K562 (cell line): ENCODE data around the gene CAMSAP2. TPM values are rescaled to one million over a fixed set of nuclear protein-coding genes. Genes with fewer than 3 reads are reported as not detected.

Source experiments
- ATAC-seq: fragments of 200-7000 bp; cut with Tn5 transposase; 3 replicates; pipeline ENCODE4 v1.9.1; 2020; ENCODE audit warnings: moderate library complexity
- BruUV-seq: library from RNA; stranded (reverse); fragments of 400-500 nt; replicated peaks from 2 replicates; lab custom pipeline; 2021; lab: Mats Ljungman, UMichigan
- CTCF ChIA-PET: fragments of 300-600 bp; formaldehyde crosslinking; extraction: SDS; loops from one replicate; lab custom pipeline; 2021; ENCODE audit warnings: low intra/inter-chr PET ratio; lab: Yijun Ruan, JAX
- POLR2A ChIA-PET: fragments of 300-600, 350-650 bp; sonication (Branson Sonifier 250); formaldehyde crosslinking; extraction: SDS; loops from one replicate; lab custom pipeline; 2021; ENCODE audit warnings: antibody characterized with exemption, inconsistent platforms; lab: Yijun Ruan, JAX
- DNase-seq, 4 experiments: peaks; one replicate each; pipeline versions ENCODE4 v3.0.0 to v3.0.0-alpha.2; 2011 to 2018; ENCODE audit warnings: low spot score in 3 of 4, mixed read lengths in 3 of 4; ENCODE audit errors: extremely low read depth in 1 of 4
- FAIRE-seq: peaks from 2 replicates; lab custom pipeline; 2011; peaks lifted over from hg19 to GRCh38; lab: Jason Lieb, UNC
- H2AFZ ChIP-seq: 2 replicates; pipeline ENCODE4 v1.6.0; 2011; ENCODE audit warnings: low read depth, low read length, control low read depth, inconsistent platforms
- H3K27ac ChIP-seq: fragments of 200-600 bp; 3 replicates; pipeline ENCODE4 v1.8.0; 2011; ENCODE audit warnings: low read depth, mild to moderate bottlenecking, control low read depth, inconsistent platforms, low read length, moderate library complexity, mixed read lengths; ENCODE audit errors: extremely low read depth
- H3K27me3 ChIP-seq, 2 experiments: fragments of 300-600 bp in 1 of 2; 2 replicates in 1 of 2; 3 replicates in 1 of 2; pipeline versions ENCODE4 v1.6.0 to v1.8.0; 2011; ENCODE audit warnings: inconsistent platforms in 2 of 2, low read length in 2 of 2, mild to moderate bottlenecking in 1 of 2, mixed read lengths in 1 of 2, moderate library complexity in 1 of 2; ENCODE audit not compliant: control insufficient read depth in 2 of 2, insufficient read depth in 2 of 2
- H3K36me3 ChIP-seq: fragments of 300-600 bp; 3 replicates; pipeline ENCODE4 v1.8.0; 2011; ENCODE audit warnings: mild to moderate bottlenecking, low read length, inconsistent platforms; ENCODE audit not compliant: control insufficient read depth, insufficient read depth
- H3K4me1 ChIP-seq, 2 experiments: fragments of 200-600 bp in 1 of 2; replicated peaks in 1 of 2; 2 replicates in 1 of 2; 3 replicates in 1 of 2; pipeline versions ENCODE4 v1.5.1 to v1.8.0; 2011; ENCODE audit warnings: inconsistent platforms in 2 of 2, low read length in 2 of 2, mild to moderate bottlenecking in 1 of 2, mixed read lengths in 1 of 2, moderate library complexity in 1 of 2; ENCODE audit not compliant: control insufficient read depth in 2 of 2, insufficient read depth in 2 of 2
- H3K4me2 ChIP-seq: 2 replicates; pipeline ENCODE4 v1.6.1; 2011; ENCODE audit warnings: low read length, control low read depth, inconsistent platforms, mixed read lengths; ENCODE audit not compliant: insufficient read depth
- H3K4me3 ChIP-seq: fragments of 200-600 bp; sonication (generic), shearing (Covaris generic); 2 replicates; pipeline ENCODE4 v1.5.1; 2016; ENCODE audit warnings: control low read depth, inconsistent platforms
- H3K79me2 ChIP-seq: fragments of 200-600 bp; 3 replicates; pipeline ENCODE4 v1.8.0; 2011; ENCODE audit warnings: low read length, inconsistent platforms; ENCODE audit not compliant: control insufficient read depth, insufficient read depth
- H3K9ac ChIP-seq, 2 experiments: 2 replicates each; pipeline versions ENCODE4 v1.6.0 to v1.6.1; 2011; ENCODE audit warnings: low read depth in 2 of 2, low read length in 2 of 2, control low read depth in 1 of 2, inconsistent platforms in 1 of 2, mild to moderate bottlenecking in 1 of 2, mixed read lengths in 1 of 2; ENCODE audit not compliant: insufficient read depth in 1 of 2
- H3K9me1 ChIP-seq: one replicate; pipeline ENCODE4 v1.6.0; 2011; ENCODE audit warnings: inconsistent platforms, mild to moderate bottlenecking, low read length, moderate library complexity; ENCODE audit not compliant: control insufficient read depth, insufficient read depth
- H3K9me3 ChIP-seq: replicated peaks from 2 replicates; pipeline ENCODE4 v1.5.1; 2011; ENCODE audit warnings: low read depth, low read length, inconsistent platforms; ENCODE audit not compliant: control insufficient read depth, insufficient read depth
- H4K20me1 ChIP-seq: replicated peaks from 2 replicates; pipeline ENCODE4 v1.6.1; 2011; ENCODE audit warnings: low read length, inconsistent platforms, mixed read lengths; ENCODE audit not compliant: control insufficient read depth, insufficient read depth
- ATF7 ChIP-seq: fragments of 450-650 bp; IDR thresholded peaks from 2 replicates; pipeline ENCODE4 v1.7.1; 2014; ENCODE audit warnings: mild to moderate bottlenecking, moderate library complexity
- HMG20B ChIP-seq: fragments of 250-450 bp; sonication (Bioruptor Pico); IDR thresholded peaks from 2 replicates; pipeline ENCODE4 v1.5.0; 2021; ENCODE audit warnings: mild to moderate bottlenecking
- MEF2A ChIP-seq: IDR thresholded peaks from 2 replicates; pipeline ENCODE4 v1.6.1; 2011; ENCODE audit warnings: low read depth, mild to moderate bottlenecking, low read length, moderate library complexity; ENCODE audit not compliant: control insufficient read depth
- TARDBP ChIP-seq: fragments of 450-650 bp; IDR thresholded peaks from 2 replicates; pipeline ENCODE4 v1.6.1; 2016
- ZNF224 ChIP-seq: sonication (generic); formaldehyde crosslinking; IDR thresholded peaks from 2 replicates; pipeline ENCODE4 v1.8.0; 2022; ENCODE audit warnings: mild to moderate bottlenecking, missing genetic modification reagents
- in situ Hi-C: fragments of 300-500 bp; cut with MboI; formaldehyde crosslinking; loops from 4 replicates; pipeline ENCODE4 v1.15.0; 2018; ENCODE audit warnings: inconsistent platforms, mixed read lengths
- intact Hi-C: fragments of 100-400 bp; cut with micrococcal nuclease; formaldehyde crosslinking; loops from 2 replicates; pipeline ENCODE4 v1.14.2; 2022
- polyA plus RNA-seq, 8 experiments: library from polyadenylated mRNA; depleted of rRNA in 4 of 8; stranded (reverse) in 5 of 8; unstranded in 3 of 8; fragments of >200 nt; fragmentation: Nextera tagmentation in 2 of 8; fragmentation: Illumina TruSeq in 1 of 8; extraction: Ambion mirVana in 2 of 8; extraction: Trizol in 1 of 8; gene quantifications; 2 replicates each; pipeline versions ENCODE4 v1.2.1 to v1.2.3, GENCODE V29; 2011 to 2014; ENCODE audit warnings: inconsistent platforms in 1 of 8, missing spikeins in 1 of 8
- total RNA-seq, 7 experiments: library from RNA; depleted of rRNA in 6 of 7; stranded (reverse); fragments of >200 nt in 6 of 7; fragmentation: Illumina TruSeq in 2 of 7; extraction: Trizol in 2 of 7; gene quantifications; 2 replicates each; pipeline versions ENCODE4 v1.2.1 to v1.2.3, GENCODE V29; 2011 to 2021; ENCODE audit warnings: low replicate concordance in 1 of 7
- TF ChIP-seq, protein P1 (sequence below): fragments of 200-800 bp; sonication (Bioruptor generic); IDR thresholded peaks from 2 replicates; pipeline ENCODE4 v1.6.1; 2016; ENCODE audit warnings: missing genetic modification characterization, missing compliant biosample characterization

The CAMSAP2 gene
- total and polyA plus RNA-seq, 9 of the 15 experiments (the other 6 are each of a cell fraction or from before 2014, with no cell fraction given) = 1.4 to 7.5 (median 2.7) TPM

GRCh38 chr1:200762089-200762488 lies 23.4 kb downstream of the CAMSAP2 start:
- no peak for TF ChIP-seq TARDBP
- TF ChIP-seq MEF2A = no peak
- no peak for TF ChIP-seq ZNF224 (CRISPR knock-in tag)
- TF ChIP-seq, protein P1, sequence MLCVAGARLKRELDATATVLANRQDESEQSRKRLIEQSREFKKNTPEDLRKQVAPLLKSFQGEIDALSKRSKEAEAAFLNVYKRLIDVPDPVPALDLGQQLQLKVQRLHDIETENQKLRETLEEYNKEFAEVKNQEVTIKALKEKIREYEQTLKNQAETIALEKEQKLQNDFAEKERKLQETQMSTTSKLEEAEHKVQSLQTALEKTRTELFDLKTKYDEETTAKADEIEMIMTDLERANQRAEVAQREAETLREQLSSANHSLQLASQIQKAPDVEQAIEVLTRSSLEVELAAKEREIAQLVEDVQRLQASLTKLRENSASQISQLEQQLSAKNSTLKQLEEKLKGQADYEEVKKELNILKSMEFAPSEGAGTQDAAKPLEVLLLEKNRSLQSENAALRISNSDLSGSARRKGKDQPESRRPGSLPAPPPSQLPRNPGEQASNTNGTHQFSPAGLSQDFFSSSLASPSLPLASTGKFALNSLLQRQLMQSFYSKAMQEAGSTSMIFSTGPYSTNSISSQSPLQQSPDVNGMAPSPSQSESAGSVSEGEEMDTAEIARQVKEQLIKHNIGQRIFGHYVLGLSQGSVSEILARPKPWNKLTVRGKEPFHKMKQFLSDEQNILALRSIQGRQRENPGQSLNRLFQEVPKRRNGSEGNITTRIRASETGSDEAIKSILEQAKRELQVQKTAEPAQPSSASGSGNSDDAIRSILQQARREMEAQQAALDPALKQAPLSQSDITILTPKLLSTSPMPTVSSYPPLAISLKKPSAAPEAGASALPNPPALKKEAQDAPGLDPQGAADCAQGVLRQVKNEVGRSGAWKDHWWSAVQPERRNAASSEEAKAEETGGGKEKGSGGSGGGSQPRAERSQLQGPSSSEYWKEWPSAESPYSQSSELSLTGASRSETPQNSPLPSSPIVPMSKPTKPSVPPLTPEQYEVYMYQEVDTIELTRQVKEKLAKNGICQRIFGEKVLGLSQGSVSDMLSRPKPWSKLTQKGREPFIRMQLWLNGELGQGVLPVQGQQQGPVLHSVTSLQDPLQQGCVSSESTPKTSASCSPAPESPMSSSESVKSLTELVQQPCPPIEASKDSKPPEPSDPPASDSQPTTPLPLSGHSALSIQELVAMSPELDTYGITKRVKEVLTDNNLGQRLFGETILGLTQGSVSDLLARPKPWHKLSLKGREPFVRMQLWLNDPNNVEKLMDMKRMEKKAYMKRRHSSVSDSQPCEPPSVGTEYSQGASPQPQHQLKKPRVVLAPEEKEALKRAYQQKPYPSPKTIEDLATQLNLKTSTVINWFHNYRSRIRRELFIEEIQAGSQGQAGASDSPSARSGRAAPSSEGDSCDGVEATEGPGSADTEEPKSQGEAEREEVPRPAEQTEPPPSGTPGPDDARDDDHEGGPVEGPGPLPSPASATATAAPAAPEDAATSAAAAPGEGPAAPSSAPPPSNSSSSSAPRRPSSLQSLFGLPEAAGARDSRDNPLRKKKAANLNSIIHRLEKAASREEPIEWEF (CRISPR knock-in tag) = peak; percentile 95
- TF ChIP-seq ATF7 = no peak
- no peak for TF ChIP-seq HMG20B (CRISPR knock-in tag)
- FAIRE-seq (no peak), ATAC-seq (no peak), DNase-seq (no peak)
- Histone ChIP-seq H3K79me2 (no peaks in the 10 kb centered on the region), H2AFZ (no peak overlapping the region), H3K4me1 (no peaks in the 10 kb centered on the region), H3K36me3 (no peaks in the 10 kb centered on the region), H3K9me1 (no peaks in the 10 kb centered on the region), H4K20me1 (no peaks in the 10 kb centered on the region), H3K4me2 (no peak overlapping the region), H3K27ac (no peak overlapping the region), H3K27me3 (no peaks in the 10 kb centered on the region), H3K9me3 (no peaks in the 10 kb centered on the region), H3K9ac (no peak overlapping the region), H3K4me3 (no peak overlapping the region)
- POLR2A ChIA-PET = interaction anchor here (0.6 to 1.1 kb wide), 3 partner anchors 10 to 135 kb away, joined by 3 to 4 read pairs (median 3); no protein-coding TSS in a partner anchor
- CTCF ChIA-PET = interaction anchor here (0.6 kb wide), 1 partner anchor 686 kb away, joined by 3 read pairs; no protein-coding TSS in a partner anchor
- intact Hi-C loops (no loop called here), in situ Hi-C loops (no loop called here)
- BruUV-seq = no TSS peak
